HG02798 (cell line): ENCODE data around the gene MAGI2.

ENCODE experiments used
- ATAC-seq: cut with Tn5 transposase; IDR thresholded peaks from one replicate; pipeline ENCODE4 v1.9.1; 2021; ENCODE audit warnings: mild to moderate bottlenecking; ENCODE audit not compliant: unreplicated experiment, poor library complexity

The MAGI2 gene

DNA sequence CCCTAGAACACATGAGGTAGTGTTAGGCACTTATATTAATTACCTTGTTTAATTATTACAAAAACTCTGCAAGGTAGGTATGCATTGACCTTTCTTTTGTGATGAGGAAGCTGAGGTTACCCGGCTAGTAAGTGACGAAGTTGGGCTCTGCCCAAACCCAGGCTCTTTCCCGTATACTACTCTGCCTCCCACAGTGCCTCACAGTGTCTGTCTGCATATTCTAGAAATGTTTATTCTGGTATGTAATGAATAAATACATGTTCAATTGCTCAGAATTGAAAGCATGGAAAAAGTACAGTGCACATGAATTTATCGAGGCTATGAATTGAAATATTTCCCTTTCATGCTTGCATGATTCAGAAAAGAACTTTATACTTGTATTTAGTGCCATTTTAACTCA is 1350.0 kb downstream of the MAGI2 start:
- ATAC-seq = no peak

DNA sequence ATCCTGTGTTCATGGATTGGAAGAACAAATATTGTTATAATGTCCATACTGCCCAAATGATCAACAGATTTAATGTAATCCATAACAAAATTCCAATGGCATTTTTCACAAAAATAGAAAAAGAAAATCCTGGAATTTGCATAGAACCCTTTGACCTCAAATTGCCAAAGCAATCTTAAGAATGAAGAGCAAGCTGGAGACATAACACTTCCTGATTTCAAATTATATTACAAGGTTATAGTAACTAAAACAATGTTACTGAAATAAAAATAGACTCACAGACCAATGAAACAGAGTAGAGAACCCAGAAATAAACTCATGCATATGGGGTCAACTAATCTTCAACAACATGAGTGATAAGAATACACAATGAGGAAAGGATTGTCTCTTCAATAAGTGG is 1352.4 kb downstream of the MAGI2 start:
- ATAC-seq = no peak

DNA sequence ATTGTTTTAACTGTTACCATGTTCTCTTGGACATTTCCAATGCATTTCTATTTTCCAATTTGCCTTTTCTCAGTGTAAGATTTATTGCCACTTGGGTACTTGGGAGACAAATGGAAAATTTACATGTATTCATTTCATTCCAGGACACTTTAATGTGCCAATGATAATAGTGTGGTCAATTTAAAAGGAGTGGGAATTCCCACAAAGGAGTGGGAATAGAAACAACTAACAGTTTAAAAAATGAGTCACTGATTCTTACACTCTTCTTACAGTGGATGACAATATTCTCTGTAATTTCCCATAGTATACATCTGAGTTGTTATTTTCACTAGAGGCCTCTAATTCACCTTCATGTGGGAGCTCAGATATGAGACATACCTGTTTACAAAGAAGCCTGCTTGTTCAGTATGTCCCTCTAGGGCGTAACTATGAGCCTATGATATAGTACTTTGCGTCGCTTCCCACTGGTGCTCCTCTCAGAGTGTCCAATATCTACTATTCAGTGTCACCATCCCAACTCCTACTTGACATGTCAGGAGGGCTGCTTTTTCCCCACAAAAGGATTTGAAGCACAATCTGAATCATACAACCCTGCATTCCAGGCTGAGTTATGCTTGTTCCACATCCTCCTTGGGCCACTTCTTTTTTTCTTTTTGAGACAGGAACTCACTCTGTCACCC is 1353.6 kb downstream of the MAGI2 start:
- no peak for ATAC-seq

DNA sequence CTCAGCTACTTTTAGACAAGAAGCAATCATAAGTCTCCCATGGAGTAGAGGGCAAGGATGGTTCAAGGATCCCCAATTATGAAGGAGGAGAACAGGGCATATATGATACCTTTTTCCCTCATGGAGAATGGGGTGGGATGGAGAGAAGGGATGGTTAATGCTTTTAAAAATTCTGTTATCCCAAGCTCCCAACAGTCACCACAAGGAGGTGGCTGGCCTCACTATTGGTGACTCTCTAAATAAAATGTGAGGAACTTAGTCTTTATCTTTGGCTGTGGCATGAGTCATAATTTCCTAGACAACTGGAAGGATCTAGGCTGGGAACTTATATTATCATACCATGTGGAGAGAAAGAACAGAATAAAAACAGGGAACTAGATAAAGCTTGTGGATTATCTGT is 1357.9 kb downstream of the MAGI2 start:
- no peak for ATAC-seq

DNA sequence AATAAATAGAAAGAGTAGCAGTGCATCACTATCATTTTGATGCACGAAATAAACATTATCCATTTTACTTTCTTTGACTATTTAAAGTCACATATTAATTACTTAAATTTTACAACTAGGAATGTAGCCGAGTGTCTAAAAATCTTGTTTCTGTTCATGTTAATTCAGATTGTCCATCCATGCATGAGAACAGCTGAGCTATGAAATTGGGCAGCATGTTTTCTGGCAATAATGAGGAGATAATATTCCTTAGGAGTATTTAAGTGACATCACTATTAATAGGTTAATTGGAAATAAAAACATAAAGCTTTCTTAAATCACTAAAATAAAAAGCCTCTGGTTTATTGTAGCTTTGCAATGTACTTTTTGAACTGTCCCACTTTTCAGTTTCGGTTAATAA is 1361.1 kb downstream of the MAGI2 start:
- ATAC-seq = no peak

DNA sequence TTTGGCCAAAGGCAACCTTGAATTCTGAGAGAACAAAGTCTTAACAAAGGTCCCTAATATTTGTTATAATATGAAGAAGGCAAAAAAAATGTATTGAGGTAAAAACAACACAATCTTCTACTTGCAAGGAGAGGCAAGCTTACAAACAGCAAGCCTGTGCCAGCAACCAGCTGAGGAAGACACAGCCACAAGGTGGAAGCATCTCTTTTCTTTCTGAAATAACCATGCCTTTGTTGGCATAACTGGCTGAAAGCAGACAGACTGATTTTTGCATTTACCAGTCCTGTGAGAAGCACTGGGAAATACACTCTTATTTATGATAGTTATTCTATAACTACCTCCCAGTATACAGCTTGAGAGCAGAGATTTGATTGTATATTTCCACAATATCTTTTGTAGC is 1362.9 kb downstream of the MAGI2 start:
- ATAC-seq = no peak

DNA sequence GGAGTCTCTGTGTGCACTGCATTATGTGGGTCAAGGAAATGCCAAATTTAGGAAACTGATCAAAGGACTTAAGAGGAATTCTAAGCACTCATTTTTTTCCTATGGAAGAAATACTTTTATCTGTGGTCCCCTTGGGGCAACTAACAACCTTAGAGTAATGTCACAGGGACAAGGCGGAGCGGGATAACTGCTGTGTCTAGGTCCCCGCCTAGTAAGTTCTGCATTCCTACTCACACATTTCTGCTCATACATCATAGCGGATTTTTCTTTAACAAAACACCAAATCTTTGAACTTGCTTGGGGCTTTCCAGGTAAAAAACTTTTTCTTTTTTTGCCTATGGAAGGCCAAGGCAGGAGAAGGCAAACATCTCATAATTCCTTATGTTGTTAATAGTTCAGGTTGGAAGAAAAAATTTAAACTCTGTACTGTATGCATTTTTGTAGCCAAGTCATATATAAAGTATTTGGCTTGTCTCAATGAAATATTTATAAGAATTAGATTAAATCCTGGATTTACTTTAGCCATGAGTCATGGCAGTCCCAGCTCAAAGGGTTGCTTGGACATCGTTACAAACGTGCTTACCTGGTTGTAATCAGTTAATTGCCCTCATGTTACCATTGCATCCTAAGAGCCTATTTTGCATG is 1369.9 kb downstream of the MAGI2 start:
- ATAC-seq = no peak

DNA sequence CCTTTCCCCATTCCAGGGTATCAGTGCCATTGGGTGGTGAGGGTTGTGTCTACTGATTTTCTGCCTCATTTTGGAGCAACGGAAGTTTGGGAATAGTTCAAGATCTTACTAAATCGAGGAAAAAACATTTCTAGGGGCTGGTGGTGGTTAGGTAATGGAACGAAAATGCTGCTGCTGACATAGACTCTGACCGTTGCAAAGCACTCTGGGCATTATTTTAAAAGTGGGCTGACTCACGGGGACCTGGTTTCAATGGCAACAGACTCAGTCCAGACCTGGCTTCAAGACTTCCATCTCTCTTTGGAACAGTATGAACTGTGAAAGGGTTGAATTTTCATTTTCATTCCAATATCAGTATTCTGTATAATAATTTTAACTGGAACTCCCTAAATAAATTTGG is 1370.9 kb downstream of the MAGI2 start:
- ATAC-seq = no peak

DNA sequence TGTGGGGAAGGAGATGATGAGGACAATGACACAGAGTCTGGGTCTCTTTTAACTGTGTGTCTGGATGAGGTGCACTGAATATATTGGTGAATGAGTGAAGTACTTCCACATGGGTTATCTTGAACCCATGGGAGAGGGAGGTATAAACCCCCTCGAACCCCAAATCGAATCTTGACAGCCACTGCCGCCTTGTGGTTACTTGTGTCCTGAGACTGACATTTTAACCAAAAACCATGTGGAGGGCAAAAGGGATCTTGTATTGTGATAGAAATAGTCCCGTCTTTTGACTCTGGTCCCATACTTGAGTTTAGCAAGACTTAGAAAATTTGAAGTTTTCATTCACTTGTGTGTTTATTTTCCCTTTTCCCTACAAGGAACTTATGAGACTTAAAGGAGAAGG is 1371.6 kb downstream of the MAGI2 start:
- no peak for ATAC-seq

DNA sequence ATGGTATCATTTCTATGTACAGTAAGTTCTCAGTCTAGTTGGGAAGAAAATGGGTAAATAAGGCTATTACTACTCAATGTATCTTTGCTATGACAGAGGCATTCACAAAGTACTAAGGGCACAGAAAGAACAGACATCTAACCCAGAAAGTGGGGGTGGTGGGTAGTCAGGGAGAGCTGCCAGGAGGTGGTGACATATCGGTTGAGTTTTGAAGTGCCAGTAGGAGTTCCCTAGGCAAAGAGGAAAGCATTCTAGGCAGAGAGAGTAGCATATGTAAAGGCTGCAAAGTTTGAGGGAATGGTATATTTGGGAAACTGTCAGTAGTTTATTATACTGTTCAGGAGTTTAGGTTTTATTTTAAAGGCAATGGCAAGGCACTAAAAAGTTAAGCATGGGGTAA is 1372.1 kb downstream of the MAGI2 start:
- no peak for ATAC-seq

DNA sequence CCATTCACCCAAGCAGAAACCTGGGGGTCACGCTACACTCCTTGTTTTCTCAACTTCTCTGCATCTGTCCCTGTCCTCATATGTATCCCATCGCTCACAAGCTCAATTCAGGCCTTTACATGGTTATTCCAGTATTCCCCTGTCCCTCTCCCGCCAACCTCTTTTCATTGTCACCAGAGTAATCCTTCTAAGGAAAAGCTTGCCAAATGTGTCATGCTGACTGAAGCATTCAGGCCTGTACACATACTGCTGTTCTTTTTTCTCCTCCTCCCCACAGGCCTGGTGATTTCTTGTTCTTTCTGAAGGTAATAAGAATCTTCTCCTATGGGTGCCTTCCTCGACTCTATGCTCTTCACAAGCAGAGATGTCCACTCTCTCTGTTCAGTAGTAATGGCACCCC is 1372.7 kb downstream of the MAGI2 start:
- no peak for ATAC-seq

DNA sequence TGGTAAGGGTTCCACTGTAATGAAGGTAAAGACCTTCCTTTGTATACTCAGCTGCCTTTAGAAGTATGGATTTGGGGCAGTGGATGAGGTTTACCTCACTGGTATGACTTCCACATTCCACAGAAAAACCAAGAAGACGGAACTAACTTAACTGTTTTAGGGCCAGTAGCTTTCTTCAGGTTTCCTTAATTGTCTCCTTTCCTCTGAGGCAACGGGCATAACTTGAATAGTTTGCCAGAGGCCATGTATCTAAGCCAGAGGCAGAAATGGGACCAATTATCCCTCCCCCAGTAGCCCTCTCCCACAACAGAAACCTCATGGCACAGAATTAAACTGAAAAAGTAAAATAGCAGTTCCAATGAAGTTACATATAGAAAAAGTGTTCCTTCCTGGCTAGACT is 1373.2 kb downstream of the MAGI2 start:
- no peak for ATAC-seq

DNA sequence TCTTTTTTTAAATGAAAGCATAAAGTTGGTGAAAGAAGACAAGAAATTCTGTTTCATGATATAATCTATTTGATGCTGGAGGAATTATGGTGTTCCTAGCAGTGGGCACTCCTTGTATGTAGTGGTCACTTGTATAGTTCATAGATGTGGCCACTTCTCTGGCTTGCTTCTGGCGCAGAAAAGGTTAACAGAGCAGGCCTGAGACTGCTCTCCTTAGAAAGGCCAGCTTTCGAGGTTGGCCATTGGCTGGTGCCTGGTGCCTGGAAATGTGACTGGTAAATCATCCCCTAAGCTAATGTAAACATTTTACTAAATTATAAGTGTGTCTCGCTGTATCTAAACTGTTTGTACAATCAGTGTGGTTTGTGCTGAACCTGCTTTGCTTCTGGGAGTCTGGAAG is 1378.8 kb downstream of the MAGI2 start:
- no peak for ATAC-seq

DNA sequence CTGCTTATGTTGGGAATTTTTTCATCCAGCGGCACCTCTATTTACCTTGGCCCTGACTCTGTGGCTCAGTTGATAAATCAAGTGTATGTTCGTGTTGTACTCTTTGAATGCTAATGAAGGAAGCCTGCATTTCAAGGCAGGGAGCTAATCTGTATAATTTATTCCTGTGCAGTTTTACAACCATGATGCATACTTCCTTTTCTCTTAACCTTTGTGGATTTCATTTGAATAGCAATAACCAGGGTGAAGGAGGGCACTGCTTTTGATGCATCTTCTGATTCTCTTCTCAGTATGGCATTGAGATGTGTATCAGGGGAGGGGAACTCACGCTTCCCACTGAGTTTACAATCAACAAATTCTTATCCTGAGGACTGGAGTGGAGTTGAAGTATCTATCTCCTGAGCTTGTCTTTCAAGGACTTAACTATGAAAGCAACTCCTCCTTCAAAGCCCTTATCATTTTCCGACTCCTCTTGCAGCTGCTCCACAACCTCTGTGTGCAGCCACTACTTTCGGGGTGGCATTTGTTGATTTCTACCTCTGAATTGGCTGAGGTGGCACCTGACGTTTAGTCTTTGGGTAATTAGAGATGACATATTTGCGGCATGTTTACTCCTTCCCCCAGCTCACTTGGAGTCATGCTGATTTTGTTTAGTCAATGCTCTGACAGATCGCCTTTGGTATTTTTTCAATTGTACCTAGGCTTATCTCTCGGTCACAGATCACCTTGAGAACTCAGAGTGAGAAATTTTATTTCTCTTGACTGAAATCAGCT is 1379.7 kb downstream of the MAGI2 start:
- ATAC-seq = no peak

DNA sequence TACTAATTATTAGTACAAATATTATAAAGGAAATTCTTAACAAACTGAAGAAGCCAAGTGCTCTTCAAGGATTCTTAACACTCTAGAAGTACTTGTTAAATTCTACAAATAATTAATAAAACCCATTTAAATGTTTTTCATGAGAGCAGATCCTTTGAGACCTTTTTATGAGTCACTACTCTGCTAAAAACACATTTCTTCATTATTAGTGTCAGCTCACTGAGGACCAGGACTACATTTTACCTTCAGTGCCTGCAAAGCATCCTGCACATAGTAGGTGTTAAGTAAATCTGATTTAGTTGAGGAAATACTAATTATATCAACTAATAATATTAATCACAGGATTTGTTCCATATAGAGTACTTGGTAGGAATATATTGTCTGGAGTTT is 1381.3 kb downstream of the MAGI2 start:
- no peak for ATAC-seq

DNA sequence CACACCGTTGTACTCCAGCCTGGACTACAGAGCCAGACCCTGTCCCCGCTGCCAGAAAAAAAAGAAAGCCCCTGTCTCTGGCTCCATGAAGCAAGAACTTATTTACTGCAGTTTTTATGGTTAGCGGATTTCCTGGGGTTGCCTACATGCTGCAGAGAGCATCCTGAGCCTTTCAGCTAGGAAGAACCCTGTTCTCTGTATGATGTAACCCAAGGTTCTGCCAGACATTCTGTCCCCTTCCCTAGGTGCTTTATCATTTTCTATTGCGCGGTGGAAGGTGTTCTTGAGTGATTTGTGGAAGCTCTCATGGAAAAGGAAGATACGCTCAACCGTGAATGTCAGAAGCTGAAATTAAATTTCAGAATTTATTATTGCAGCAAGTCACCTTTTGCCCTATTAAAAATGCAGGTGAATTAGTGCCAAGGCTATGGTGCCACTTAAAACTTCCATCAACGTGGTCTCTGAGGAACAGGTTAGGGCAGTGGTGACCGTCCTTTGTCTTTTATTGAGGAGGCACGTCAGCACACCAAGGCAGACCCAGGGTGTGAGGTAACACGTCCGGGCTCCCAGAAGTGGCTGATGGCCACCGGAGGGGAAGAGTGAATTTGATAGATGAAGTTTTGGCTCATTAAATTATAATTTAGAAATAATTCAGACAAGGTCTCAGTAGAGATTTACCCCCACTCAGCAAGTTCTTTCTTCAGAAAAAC is 1381.8 kb downstream of the MAGI2 start:
- no peak for ATAC-seq

DNA sequence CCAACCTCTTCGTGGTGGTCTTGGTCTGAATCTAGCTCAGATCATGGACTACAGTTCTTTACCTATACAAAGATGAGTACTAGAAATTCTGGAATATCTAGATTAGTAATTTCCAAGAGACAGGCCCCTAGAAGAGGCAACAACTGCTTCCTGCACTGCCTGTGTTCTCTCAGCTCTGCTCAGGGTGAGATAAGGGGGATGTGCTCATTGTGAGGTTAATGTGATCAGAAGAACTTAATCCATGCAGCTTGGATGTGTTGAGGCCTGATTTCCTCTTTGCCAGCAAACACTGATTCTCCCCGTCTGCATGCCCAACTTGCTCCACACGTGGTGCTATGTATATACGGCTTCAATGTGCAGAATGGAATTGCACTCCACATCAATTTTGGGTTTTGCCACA is 1386.9 kb downstream of the MAGI2 start:
- no peak for ATAC-seq

DNA sequence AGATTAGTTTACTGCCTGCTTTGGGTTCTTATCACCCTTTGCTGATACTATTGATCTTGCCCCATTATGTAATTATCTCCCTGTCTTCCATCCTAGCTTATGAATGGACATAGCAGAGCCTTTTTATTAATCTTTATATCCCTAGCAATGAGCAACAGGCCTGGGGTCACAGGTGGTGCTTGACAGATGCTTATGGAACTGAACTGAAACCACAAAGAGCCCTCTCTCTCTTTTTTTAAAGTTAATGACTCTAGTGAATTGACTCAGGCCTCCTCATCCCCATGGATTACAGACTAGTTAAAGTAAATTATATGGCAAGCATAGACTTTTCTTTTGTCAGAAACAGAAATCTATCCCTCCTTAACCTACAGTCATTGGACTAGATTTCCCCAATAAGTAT is 1389.7 kb downstream of the MAGI2 start:
- ATAC-seq = no peak

DNA sequence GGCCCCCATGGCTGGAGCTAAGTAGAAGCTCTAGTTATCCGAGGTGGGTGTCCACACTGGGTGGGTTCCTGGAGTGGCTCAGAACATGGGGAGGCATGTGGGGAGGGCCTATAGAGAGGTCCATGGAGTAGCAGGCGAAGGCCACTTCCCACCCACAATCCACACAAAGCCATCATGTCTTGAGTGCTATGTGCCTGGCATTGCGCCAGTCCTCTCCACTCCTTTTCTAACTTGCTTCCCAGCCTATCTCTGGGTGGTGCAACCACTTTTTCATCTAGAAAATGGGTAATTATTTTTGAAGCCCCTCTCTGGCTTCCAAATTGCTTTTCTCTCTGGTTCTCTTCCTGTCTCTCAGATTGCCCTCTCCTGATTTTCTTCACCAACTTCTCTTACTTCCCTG is 1391.3 kb downstream of the MAGI2 start:
- ATAC-seq = no peak

DNA sequence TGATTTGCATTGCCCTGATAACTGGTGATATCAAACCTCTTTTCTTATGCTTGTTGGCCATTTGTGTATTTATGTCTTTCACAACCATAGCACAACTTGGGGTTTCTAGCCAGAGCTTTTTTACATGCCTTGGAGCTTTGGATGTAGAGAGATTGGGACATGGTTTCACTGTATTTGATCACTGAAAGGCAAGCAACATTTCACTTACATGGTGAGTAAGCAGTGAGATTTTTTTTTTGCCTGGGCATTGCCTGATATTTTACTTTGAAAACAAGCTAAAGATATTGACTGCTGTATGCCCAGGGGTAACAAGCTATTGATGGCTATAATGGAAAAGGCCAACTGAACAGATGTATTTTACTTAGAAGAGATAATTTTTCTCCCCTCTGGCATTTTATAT is 1395.9 kb downstream of the MAGI2 start:
- no peak for ATAC-seq

DNA sequence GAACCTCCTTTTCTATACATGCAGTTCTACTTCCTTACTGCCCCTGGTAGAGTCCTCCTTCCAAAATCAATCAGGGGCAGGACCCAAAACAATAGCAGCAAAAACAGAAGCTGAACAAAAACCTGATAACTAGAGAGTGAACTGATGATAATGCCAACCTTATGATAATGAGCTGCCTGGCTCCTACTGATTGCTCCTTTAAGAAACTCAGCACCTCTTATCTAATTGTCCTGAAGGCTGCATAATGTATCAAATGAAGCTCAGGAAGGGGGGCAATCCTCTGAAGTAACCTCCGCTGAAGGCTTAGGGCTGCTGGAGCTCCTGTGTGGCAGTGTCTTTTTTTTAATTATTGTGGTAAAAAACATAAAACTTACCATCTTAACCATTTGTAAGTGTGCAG is 1397.9 kb downstream of the MAGI2 start:
- ATAC-seq = no peak
